ENCODE results near the gene ACAT1.

GRCh38 chr11:108097179-108097578 lies 24.2 kb upstream of the ACAT1 start:
- TF ChIP-seq CTCF (IDR thresholded peaks at IDR 0.05) (no peak), USF1 (IDR thresholded peaks at IDR 0.05; ENCODE audit: borderline replicate concordance, low read depth) (no peak), TCF12 (IDR thresholded peaks at IDR 0.05) (no peak), SIN3A (IDR thresholded peaks at IDR 0.05; ENCODE audit: borderline replicate concordance, low read depth, low read length) (no peak)
